Measurements from ENCODE around the gene ATP2A1. TPM values are rescaled to one million over a fixed set of nuclear protein-coding genes. Genes with fewer than 3 reads are reported as not detected.

Gene ATP2A1
- total and polyA plus RNA-seq, 2 of the 8 experiments (the other 6 are each of a cell fraction or from before 2014, with no cell fraction given), result 1.7 to 2.4 TPM

- Histone ChIP-seq H3K79me1 (ENCODE audit: low read depth, low read length) (no peaks in the 10 kb centered on the region), H2BK5ac (ENCODE audit: low read depth, low read length) (peak overlapping the region; percentile 92; the same call in 1 of the 2 replicates), H3K23ac (ENCODE audit: insufficient read length) (no peak overlapping the region), H2BK120ac (replicated peaks; ENCODE audit: low read depth, low read length) (no peak overlapping the region), H2BK15ac (ENCODE audit: low read length) (peak overlapping the region; percentile 98), H3K14ac (ENCODE audit: insufficient read length) (no peak overlapping the region), H3K23me2 (ENCODE audit: low read depth, low read length) (peaks cover 13% of the 10 kb centered on the region), H3K4me1 (replicated peaks in 1 of 4; ENCODE audit: control insufficient read depth in 3 of 4, insufficient read depth in 4 of 4, low read length in 3 of 4) (peaks cover 0 to 6% (median 0%) of the 10 kb centered on the region in 4 experiments; a peak in 3 of 7 replicates), H3K9ac (replicated peaks in 1 of 4; ENCODE audit: extremely low read depth in 1 of 4, low read depth in 3 of 4, low read length in 3 of 4) (peak overlapping the region in 2 of 4 experiments; percentile 49; a peak in 3 of 7 replicates), H2BK20ac (ENCODE audit: low read length) (no peak overlapping the region), H3K79me2 (ENCODE audit: control insufficient read depth in 1 of 2, insufficient read depth in 2 of 2, low read length in 2 of 2) (no peaks in the 10 kb centered on the region), H3K18ac (ENCODE audit: extremely low read depth, low read length) (peak overlapping the region; percentile 15), H3K27me3 (replicated peaks in 1 of 4; ENCODE audit: control insufficient read depth in 3 of 4, extremely low read depth in 1 of 4, insufficient read depth in 3 of 4, low read length in 3 of 4) (no peaks in the 10 kb centered on the region), H3K4me3 (ENCODE audit: extremely low read depth in 1 of 4, insufficient read depth in 2 of 4, low read depth in 3 of 4, low read length in 4 of 4) (peak overlapping the region; percentile 58 to 80 (median 76)), H2BK12ac (ENCODE audit: low read depth, low read length) (peak overlapping the region; percentile 27; the same call in 1 of the 2 replicates), H3K4ac (replicated peaks; ENCODE audit: insufficient read length, low read depth, low read length) (no peak overlapping the region), H4K8ac (ENCODE audit: extremely low read depth, insufficient read depth, low read length) (peak overlapping the region; percentile 19; the same call in 1 of the 2 replicates), H3K36me3 (ENCODE audit: control insufficient read depth in 2 of 4, insufficient read depth in 4 of 4, low read length in 3 of 4) (peaks cover 0 to 5% (median 0%) of the 10 kb centered on the region in 4 experiments; a peak in 3 of 8 replicates), H3K4me2 (ENCODE audit: insufficient read depth in 1 of 2, low read depth in 2 of 2, low read length in 2 of 2) (peak overlapping the region; percentile 80 to 96), H3K27ac (ENCODE audit: low read depth, low read length) (peak overlapping the region; percentile 50; the same call in 1 of the 2 replicates), H3K56ac (replicated peaks; ENCODE audit: insufficient read length, low read depth, low read length) (peak overlapping the region; percentile 8), H2AFZ (ENCODE audit: low read length) (peak overlapping the region; percentile 71), H3K9me3 (ENCODE audit: insufficient read depth in 2 of 2, low read depth in 1 of 2, low read length in 1 of 2) (no peaks in the 10 kb centered on the region), H2AK5ac (ENCODE audit: low read depth, low read length) (no peak overlapping the region), H4K5ac (ENCODE audit: insufficient read length, low read depth, low read length) (peak overlapping the region; percentile 67), H4K20me1 (replicated peaks in 1 of 2; ENCODE audit: control insufficient read depth in 1 of 2, insufficient read depth in 2 of 2, low read length in 2 of 2) (no peaks in the 10 kb centered on the region), H4K91ac (replicated peaks; ENCODE audit: insufficient read length, low read length) (peak overlapping the region; percentile 34)
- no peak for DNase-seq (ENCODE audit: low read depth in 1 of 2, low spot score in 2 of 2)
- FAIRE-seq, result no peak
- POLR2A ChIA-PET (ENCODE audit: partially characterized antibody), result interaction anchor here (0.6 to 3.8 kb wide), 17 partner anchors 9 to 96 kb away, joined by 3 to 17 read pairs (median 4); partner anchors contain the start of genes ATP2A1, CD19, NFATC2IP and SH2B1
- TF ChIP-seq MAX (IDR thresholded peaks at IDR 0.05) (no peak), E2F6 (IDR thresholded peaks at IDR 0.05) (0 out of 2 replicates have a peak, but pooled peaks have one; percentile 14), POLR2AphosphoS5 (IDR thresholded peaks at IDR 0.05; ENCODE audit: low read depth, low read length) (no peak), SIN3A (conservative IDR thresholded peaks at IDR 0.05 in 1 of 2, IDR thresholded peaks at IDR 0.05 in 1 of 2; ENCODE audit: low read depth in 1 of 2, low read length in 2 of 2) (no peak)
- CTCF ChIA-PET (ENCODE audit: partially characterized antibody), result interaction anchor here (0.6 to 3.9 kb wide), 17 partner anchors 7 to 77 kb away, joined by 3 to 31 read pairs (median 4); no protein-coding TSS in a partner anchor
- WGBS, 2 experiments (ENCODE audit: extremely low coverage in 1 of 2, insufficient coverage in 1 of 2, insufficient read length in 1 of 2, insufficient replicate concordance in 2 of 2, low coverage in 1 of 2, low lambda C conversion rate in 2 of 2, missing lambda C conversion rate in 1 of 2), result 48% methylated on average over 11 of the region's 13 CpGs; no CpG with 5 or more reads in 1 of the 2 experiments
Observed at GRCh38 chr16:28923652-28924398, 45.5 kb downstream of the ATP2A1 start.

Data from H1 (cell line).